GM04503 (cell line): ENCODE measurements around the gene RERE.
"Not testable (repeated sequence)": the region's sequence is repeated elsewhere in the genome, so short reads cannot be mapped to it uniquely, and the experiment has no call there.

ENCODE experiments used
- DNase-seq: peaks from one replicate; pipeline ENCODE4 v3.0.0-alpha.2; 2012; ENCODE audit warnings: low read depth

Gene RERE

GRCh38 chr1:8512504-8512903 is 304.9 kb downstream of the RERE start:
- no peak for DNase-seq

- peak; percentile 82 for DNase-seq
Observed at GRCh38 chr1:8510041-8510823, 307.2 kb downstream of the RERE start.

GRCh38 chr1:8509579-8509978 is 307.9 kb downstream of the RERE start:
- DNase-seq, result no peak

- DNase-seq, result no peak
Observed at GRCh38 chr1:8506995-8507615, 310.3 kb downstream of the RERE start.

GRCh38 chr1:8506456-8506855 is 311.0 kb downstream of the RERE start:
- DNase-seq, result no peak

GRCh38 chr1:8503842-8504241 is 313.6 kb downstream of the RERE start:
- DNase-seq, result no peak

GRCh38 chr1:8502949-8503348 is 314.5 kb downstream of the RERE start:
- not testable (repeated sequence) for DNase-seq

GRCh38 chr1:8497210-8497819 is 320.1 kb downstream of the RERE start:
- DNase-seq, result peak; percentile 67

GRCh38 chr1:8496473-8496872 is 321.0 kb downstream of the RERE start:
- no peak for DNase-seq

GRCh38 chr1:8495928-8496401 is 321.5 kb downstream of the RERE start:
- DNase-seq, result no peak

- no peak for DNase-seq
Observed at GRCh38 chr1:8494681-8495080, 322.8 kb downstream of the RERE start.

GRCh38 chr1:8493916-8494540 is 323.4 kb downstream of the RERE start:
- DNase-seq, result no peak

GRCh38 chr1:8487249-8487648 is 330.2 kb downstream of the RERE start:
- DNase-seq, result no peak

GRCh38 chr1:8486047-8486446 is 331.4 kb downstream of the RERE start:
- DNase-seq, result no peak

GRCh38 chr1:8483586-8483985 is 333.9 kb downstream of the RERE start:
- DNase-seq, result no peak

GRCh38 chr1:8482979-8483381 is 334.5 kb downstream of the RERE start:
- no peak for DNase-seq

GRCh38 chr1:8481650-8482380 is 335.6 kb downstream of the RERE start:
- DNase-seq, result no peak

- no peak for DNase-seq
Observed at GRCh38 chr1:8478566-8478965, 338.9 kb downstream of the RERE start.

- DNase-seq, result no peak
Observed at GRCh38 chr1:8477983-8478362, 339.5 kb downstream of the RERE start.

GRCh38 chr1:8477166-8477982 is 340.1 kb downstream of the RERE start:
- DNase-seq, result peak; percentile 86

- DNase-seq, result no peak
Observed at GRCh38 chr1:8476006-8476405, 341.4 kb downstream of the RERE start.
